Stromal cell of bone marrow (primary cell): ENCODE results near the gene XDH.

Experiments used
- DNase-seq: peaks from one replicate; pipeline ENCODE4 v3.0.0-alpha.2; 2012; ENCODE audit warnings: low read depth

The XDH gene

DNA sequence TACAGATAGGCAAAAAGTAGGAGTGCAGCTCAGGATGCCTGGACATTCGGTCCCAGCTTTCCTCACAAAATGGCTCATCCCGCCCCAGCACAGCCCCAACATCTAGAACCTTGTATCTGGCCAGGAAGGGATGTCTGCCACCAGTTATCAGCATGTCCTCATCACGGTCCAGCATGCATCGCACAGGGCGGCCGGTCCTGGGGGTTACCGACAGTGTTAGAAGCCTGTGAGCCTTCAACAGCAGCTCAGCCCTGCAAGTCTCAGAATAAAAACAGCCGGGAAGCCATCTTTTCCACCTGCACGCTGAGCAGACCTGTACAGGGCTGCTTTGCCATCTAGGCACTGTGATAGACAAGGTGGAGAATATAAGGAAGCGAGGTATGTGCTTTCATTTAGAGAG is 49.2 kb downstream of the XDH start:
- DNase-seq: no peak

DNA sequence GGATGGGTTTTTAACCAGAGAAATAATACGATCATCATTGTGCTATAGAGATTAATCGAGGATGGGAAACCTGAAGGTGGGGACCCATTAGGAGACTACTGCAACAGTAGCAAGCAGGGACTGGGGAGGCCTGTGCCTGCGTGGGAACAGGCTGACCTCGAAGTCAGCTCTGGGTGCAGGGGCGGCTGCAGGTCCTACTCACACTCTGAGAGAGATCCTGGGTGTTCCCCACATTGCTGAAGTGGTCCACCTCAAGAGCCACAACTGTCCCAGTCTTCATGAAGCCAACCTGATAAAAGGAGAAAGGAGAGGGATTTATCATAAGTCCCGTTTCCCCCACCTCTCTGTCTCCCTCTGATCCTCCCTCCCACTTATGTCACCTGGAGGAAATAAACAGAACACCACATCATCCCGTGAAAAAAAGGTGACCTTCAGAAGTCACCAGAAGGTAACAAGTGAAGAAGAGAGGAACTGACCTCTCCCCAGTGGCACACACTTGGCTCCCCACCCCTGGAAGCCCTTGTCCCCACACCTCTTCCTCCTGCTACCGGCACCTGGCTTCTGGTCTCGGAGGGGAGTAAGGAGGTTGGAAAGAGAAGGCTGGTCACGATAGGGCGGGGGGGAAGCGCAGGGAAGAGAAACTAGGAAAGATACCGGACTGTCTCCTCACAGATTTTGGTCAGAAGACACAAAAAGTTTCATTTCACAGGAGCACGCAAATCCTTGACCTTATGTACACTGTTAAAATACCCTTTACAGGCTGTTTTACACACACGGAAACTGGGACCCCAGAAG is 50.4 kb downstream of the XDH start:
- no peak for DNase-seq

GRCh38 chr2:31362581-31362980 is 52.0 kb downstream of the XDH start:
- no peak for DNase-seq

GRCh38 chr2:31359229-31359628 is 55.3 kb downstream of the XDH start:
- no peak for DNase-seq

GRCh38 chr2:31354837-31355236 is 59.7 kb downstream of the XDH start:
- DNase-seq: no peak

GRCh38 chr2:31353179-31353578 is 61.4 kb downstream of the XDH start:
- no peak for DNase-seq

DNA sequence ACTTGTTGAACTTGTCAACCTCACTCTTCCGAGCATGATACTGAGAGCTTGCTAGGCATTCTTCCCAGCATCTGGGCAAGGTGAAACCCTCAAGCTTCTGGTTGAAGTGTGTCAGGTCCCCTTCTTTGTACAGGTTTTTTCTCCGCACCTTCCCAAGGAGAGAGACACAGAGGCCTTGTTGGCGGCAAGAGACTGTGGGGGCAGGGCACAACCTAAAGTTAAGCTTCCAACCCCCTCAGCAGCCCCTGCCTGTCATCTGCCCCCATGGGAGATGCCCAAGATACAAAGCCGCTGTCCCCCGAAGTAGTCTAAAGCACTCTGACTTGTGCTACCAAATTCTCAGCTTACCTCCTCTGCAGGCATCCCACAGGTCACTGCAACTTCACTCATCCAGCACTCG is 64.9 kb downstream of the XDH start:
- no peak for DNase-seq

GRCh38 chr2:31349160-31349559 is 65.4 kb downstream of the XDH start:
- DNase-seq: no peak

DNA sequence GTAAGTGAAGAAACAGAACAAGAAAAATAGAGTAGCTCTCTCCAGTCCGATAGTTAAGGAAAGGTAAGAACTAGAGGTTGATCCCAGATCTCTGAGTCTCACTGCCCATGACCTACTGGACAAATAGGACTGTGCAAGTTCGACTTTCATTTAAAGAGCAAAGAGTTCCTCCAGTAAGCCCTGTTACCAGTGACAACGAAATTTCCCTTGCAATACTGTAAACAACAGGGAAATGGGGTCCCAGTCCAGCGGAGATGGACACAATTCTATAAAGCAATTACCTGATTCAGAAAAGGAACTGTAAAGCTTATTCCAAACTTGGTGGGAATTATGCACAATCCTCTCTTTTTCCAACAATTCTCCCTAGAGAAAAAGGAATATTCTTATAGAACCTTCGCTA is 65.9 kb downstream of the XDH start:
- DNase-seq: no peak

- DNase-seq: no peak
Observed at GRCh38 chr2:31347750-31348149, 66.8 kb downstream of the XDH start.

DNA sequence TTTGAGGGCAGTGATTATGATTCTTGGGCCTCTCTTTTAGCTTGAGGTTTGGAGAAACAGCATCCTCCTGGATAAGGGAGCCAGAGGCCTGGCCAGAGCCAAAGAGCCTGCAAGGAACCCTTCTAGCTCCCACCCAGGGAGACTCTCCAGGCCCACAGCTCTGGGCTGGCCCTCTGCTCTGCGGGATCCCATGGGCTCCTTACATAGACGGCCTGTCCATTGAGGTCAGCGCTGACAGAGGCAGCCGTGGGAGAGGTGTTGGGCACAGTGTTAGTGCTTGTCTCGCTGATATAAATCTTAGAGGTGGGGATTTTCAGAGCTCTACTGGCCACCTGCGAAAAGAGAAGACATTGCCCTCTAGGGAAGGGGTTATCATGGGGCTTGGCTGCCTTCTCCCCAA is 67.2 kb downstream of the XDH start:
- no peak for DNase-seq

- no peak for DNase-seq
Observed at GRCh38 chr2:31344447-31344846, 70.1 kb downstream of the XDH start.

DNA sequence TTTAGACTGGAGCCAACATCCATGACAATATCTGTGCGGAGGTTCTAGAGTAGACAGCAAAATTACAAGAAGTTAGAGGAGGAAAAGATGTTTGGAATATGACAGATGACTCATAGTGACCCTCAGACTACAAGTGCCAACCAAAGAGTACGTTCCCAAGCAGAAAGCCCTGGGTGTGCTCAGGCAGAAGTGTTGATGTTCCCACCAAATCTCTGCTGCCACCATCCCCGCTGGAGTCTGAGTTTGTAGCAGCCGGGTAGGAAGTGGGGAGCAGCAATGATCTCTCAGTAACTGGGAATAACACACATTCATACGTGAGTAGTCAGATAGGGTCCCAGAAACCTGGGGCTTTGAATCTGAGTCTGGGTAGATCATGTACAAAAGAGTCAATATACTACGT is 73.2 kb downstream of the XDH start:
- DNase-seq: no peak

DNA sequence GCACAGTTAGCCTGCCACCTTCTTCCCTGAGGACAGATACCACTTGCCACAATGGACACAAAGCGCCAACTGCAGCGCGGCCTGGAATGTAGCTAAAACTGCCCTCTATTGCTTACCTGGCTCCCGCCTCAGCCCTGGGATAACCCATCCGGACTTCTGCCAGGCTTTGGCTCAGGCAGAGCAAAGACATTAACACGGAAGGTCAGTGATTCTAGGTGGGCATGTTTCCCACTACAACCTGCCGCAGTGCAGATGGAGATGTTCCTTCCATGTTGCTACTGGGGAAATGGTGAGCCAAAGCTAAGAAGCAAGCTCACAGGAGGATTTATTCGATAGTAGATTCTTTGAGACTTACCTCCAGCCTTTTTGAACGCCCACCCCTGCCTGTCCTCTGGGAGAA is 74.8 kb downstream of the XDH start:
- DNase-seq: no peak

DNA sequence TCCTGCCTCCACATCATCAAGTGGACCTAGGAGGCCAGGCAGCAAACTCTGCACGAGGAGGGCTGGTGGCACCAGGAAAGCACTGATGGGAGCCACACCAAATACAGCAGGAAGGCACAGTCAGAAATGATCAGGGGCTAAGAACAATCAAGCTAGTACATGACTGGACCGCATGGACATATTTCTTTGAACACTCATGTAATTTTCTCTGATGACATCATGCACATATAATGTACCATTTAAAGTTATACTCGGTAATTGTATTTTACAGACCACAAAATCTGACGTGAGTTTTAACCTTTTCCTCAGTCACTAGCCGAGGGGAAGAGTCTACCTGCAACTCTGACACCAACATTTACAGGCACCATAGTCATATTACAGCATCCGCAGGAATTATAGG is 76.7 kb downstream of the XDH start:
- peak; percentile 61 for DNase-seq

- no peak for DNase-seq
Observed at GRCh38 chr2:31337197-31337596, 77.3 kb downstream of the XDH start.

DNA sequence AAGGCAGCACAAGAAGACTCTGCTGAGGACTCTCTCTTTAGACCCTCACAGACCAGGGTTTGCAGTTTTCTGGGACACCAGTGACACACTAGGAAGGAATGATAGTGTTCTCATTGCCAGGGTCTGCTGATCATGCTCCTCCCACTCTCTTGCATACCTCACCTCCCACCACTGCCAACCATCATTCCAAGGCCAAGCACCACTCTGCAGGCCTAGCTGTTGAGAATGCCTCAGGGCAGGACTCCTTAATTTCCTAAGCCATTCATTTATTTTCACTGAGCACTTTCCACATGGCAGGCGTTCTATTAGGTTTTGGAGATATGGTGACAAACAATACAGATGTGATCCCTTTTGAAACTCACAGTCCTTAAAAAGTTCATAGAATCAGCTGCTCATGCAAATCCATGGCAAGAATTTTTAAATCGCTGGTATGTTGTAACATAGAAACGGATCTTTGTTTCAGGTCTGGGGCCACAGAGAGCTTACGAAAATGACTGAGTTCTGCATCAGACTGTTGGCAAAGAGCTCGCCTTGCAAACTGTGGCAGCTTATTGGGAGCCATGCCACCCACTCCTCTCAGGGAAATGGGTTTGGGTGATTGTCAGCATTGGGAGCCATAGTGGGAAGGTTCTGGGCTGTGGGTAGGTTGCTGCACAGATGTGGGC is 78.5 kb downstream of the XDH start:
- DNase-seq: no peak

GRCh38 chr2:31334311-31335026 is 80.1 kb downstream of the XDH start:
- DNase-seq: no peak

GRCh38 chr2:31333527-31334183 is 80.9 kb downstream of the XDH start:
- DNase-seq: peak; percentile 55

GRCh38 chr2:31333046-31333445 is 81.5 kb downstream of the XDH start:
- no peak for DNase-seq

- no peak for DNase-seq
Observed at GRCh38 chr2:31332521-31332920, 82.0 kb downstream of the XDH start.

GRCh38 chr2:31331156-31331555 is 83.4 kb downstream of the XDH start:
- no peak for DNase-seq
